HCT116 (cell line): Measurements from ENCODE around the gene MICAL3. TPM values are rescaled to one million over a fixed set of nuclear protein-coding genes. Genes with fewer than 3 reads are reported as not detected.

ENCODE experiments used
- ATAC-seq: fragments of 200-7000 bp; cut with Tn5 transposase; 2 replicates; pipeline ENCODE4 v1.9.1; 2020; ENCODE audit warnings: mild to moderate bottlenecking, moderate library complexity
- BruUV-seq: library from RNA; stranded (reverse); fragments of 400-500 nt; replicated peaks from 2 replicates; lab custom pipeline; 2021; lab: Mats Ljungman, UMichigan
- CTCF ChIA-PET: fragments of 300-600 bp; sonication (Branson Sonifier 250); formaldehyde crosslinking; loops from one replicate; lab custom pipeline; 2021; ENCODE audit warnings: antibody characterized with exemption; lab: Charles Lee
- POLR2A ChIA-PET: fragments of 300-600, 350-600 bp; sonication (Branson Sonifier 250); formaldehyde crosslinking; loops from one replicate; lab custom pipeline; 2021; ENCODE audit warnings: antibody characterized with exemption; lab: Charles Lee
- RAD21 ChIA-PET, 2 experiments: fragments of 300-600 bp; sonication (Branson Sonifier 250); formaldehyde crosslinking; loops; one replicate each; lab custom pipeline; 2023; ENCODE audit warnings: low total read pairs in 2 of 2; ENCODE audit not compliant: uncharacterized antibody in 2 of 2, unreplicated experiment in 2 of 2, low non-redundant PET in 1 of 2; lab: Charles Lee
- DNase-seq: peaks from one replicate; pipeline ENCODE4 v3.0.0-alpha.2; 2010; ENCODE audit warnings: low read depth, low spot score
- H2AFZ ChIP-seq: fragments of 200-600 bp; shearing (Covaris generic), sonication (generic); 2 replicates; pipeline ENCODE4 v1.6.1; 2017; ENCODE audit warnings: low read depth, mixed run types, mixed read lengths, antibody characterized with exemption, low read length; ENCODE audit not compliant: poor library complexity, severe bottlenecking
- H3K27ac ChIP-seq: 2 replicates; pipeline ENCODE4 v1.5.1; 2012; ENCODE audit warnings: low read depth, low read length
- H3K27me3 ChIP-seq: fragments of 200-600 bp; sonication (generic); 2 replicates; pipeline ENCODE4 v1.6.1; 2016; ENCODE audit warnings: mixed run types, low read length, mixed read lengths; ENCODE audit not compliant: insufficient read depth
- H3K36me3 ChIP-seq, 2 experiments: fragments of 200-500 bp in 1 of 2; fragments of 200-600 bp in 1 of 2; sonication (Bioruptor generic) in 1 of 2; sonication (generic) in 1 of 2; 2 replicates each; pipeline versions ENCODE4 v1.5.1 to v1.6.1; 2014 to 2016; ENCODE audit warnings: low read length in 2 of 2, inconsistent platforms in 1 of 2, mixed read lengths in 1 of 2, mixed run types in 1 of 2; ENCODE audit not compliant: insufficient read depth in 2 of 2, control insufficient read depth in 1 of 2
- H3K4me1 ChIP-seq, 2 experiments: fragments of 200-600 bp in 1 of 2; sonication (generic) in 1 of 2; 2 replicates each; pipeline versions ENCODE4 v1.5.1 to v1.6.1; 2012 to 2017; ENCODE audit warnings: low read length in 2 of 2, inconsistent platforms in 1 of 2, mild to moderate bottlenecking in 1 of 2, mixed read lengths in 1 of 2, mixed run types in 1 of 2, moderate library complexity in 1 of 2; ENCODE audit not compliant: insufficient read depth in 2 of 2, control insufficient read depth in 1 of 2
- H3K4me2 ChIP-seq: fragments of 200-600 bp; sonication (generic); 2 replicates; pipeline ENCODE4 v1.6.1; 2017; ENCODE audit warnings: mixed run types, low read length, mixed read lengths
- H3K4me3 ChIP-seq, 2 experiments: fragments of 200-600 bp in 1 of 2; sonication (generic) in 1 of 2; replicated peaks in 1 of 2; 2 replicates each; pipeline ENCODE4 v1.5.1; 2011 to 2016; ENCODE audit warnings: low read length in 2 of 2, control low read depth in 1 of 2, low read depth in 1 of 2, mild to moderate bottlenecking in 1 of 2, mixed read lengths in 1 of 2, mixed run types in 1 of 2
- H3K79me2 ChIP-seq: fragments of 200-600 bp; sonication (generic); 2 replicates; pipeline ENCODE4 v1.6.1; 2017; ENCODE audit warnings: mild to moderate bottlenecking, mixed run types, low read length, moderate library complexity, mixed read lengths; ENCODE audit not compliant: insufficient read depth
- H3K9ac ChIP-seq: fragments of 200-600 bp; sonication (generic); 2 replicates; pipeline ENCODE4 v1.6.1; 2016; ENCODE audit warnings: low read length, mixed read lengths
- H3K9me2 ChIP-seq: fragments of 200-600 bp; sonication (generic), shearing (Covaris generic); 2 replicates; pipeline ENCODE4 v1.6.1; 2017; ENCODE audit warnings: mixed run types, mild to moderate bottlenecking, moderate library complexity; ENCODE audit not compliant: insufficient read depth
- H3K9me3 ChIP-seq, 2 experiments: fragments of 200-500 bp in 1 of 2; fragments of 200-600 bp in 1 of 2; sonication (Bioruptor generic) in 1 of 2; sonication (generic) in 1 of 2; 2 replicates each; pipeline ENCODE4 v1.6.1; 2014 to 2017; ENCODE audit warnings: low read length in 2 of 2, mixed read lengths in 2 of 2, inconsistent platforms in 1 of 2, low read depth in 1 of 2, mild to moderate bottlenecking in 1 of 2, mixed run types in 1 of 2, moderate library complexity in 1 of 2; ENCODE audit not compliant: control insufficient read depth in 1 of 2, insufficient read depth in 1 of 2
- H4K20me1 ChIP-seq: fragments of 200-600 bp; sonication (generic), shearing (Covaris generic); 2 replicates; pipeline ENCODE4 v1.6.1; 2017; ENCODE audit warnings: mixed run types, mild to moderate bottlenecking, moderate library complexity; ENCODE audit not compliant: insufficient read depth
- ATF3 ChIP-seq: IDR thresholded peaks from 2 replicates; pipeline ENCODE4 v1.6.1; 2012
- CEBPB ChIP-seq: IDR thresholded peaks from 2 replicates; pipeline ENCODE4 v1.6.1; 2012; ENCODE audit warnings: low read depth
- EZH2phosphoT487 ChIP-seq: fragments of 200-600 bp; IDR thresholded peaks from 2 replicates; pipeline ENCODE4 v1.6.1; 2018; ENCODE audit warnings: antibody characterized with exemption, borderline replicate concordance
- FOSL1 ChIP-seq: IDR thresholded peaks from 2 replicates; pipeline ENCODE4 v1.6.1; 2012; ENCODE audit warnings: low read depth
- JUND ChIP-seq: IDR thresholded peaks from 2 replicates; pipeline ENCODE4 v1.6.1; 2012
- POLR2AphosphoS5 ChIP-seq: IDR thresholded peaks from 2 replicates; pipeline ENCODE4 v1.6.1; 2011; ENCODE audit warnings: mild to moderate bottlenecking, low read depth, low read length, moderate library complexity
- REST ChIP-seq: IDR thresholded peaks from 2 replicates; pipeline ENCODE4 v1.6.1; 2012; ENCODE audit warnings: low read depth
- SP1 ChIP-seq: IDR thresholded peaks from 2 replicates; pipeline ENCODE4 v1.6.1; 2012; ENCODE audit warnings: low read depth
- SRF ChIP-seq: IDR thresholded peaks from 2 replicates; pipeline ENCODE4 v1.6.1; 2012; ENCODE audit warnings: low read depth
- YY1 ChIP-seq: IDR thresholded peaks from 2 replicates; pipeline ENCODE4 v1.6.1; 2011; ENCODE audit warnings: low read length, low read depth, moderate library complexity, mild to moderate bottlenecking; ENCODE audit not compliant: insufficient replicate concordance; ENCODE audit errors: extremely low read depth
- ZFX ChIP-seq: fragments of 450-650 bp; IDR thresholded peaks from 2 replicates; pipeline ENCODE4 v1.6.1; 2017
- ZNF274 ChIP-seq: fragments of 200-500 bp; sonication (Bioruptor generic); IDR thresholded peaks from 2 replicates; pipeline ENCODE4 v1.6.1; 2014; ENCODE audit warnings: mild to moderate bottlenecking, low read depth, low read length, inconsistent platforms
- intact Hi-C: fragments of 100-400 bp; cut with micrococcal nuclease; formaldehyde crosslinking; loops from 2 replicates; pipeline ENCODE4 v1.10.0; 2022
- total RNA-seq: library from RNA; stranded (reverse); gene quantifications from one replicate; pipeline ENCODE4 v1.2.1, GENCODE V29; 2021; ENCODE audit not compliant: unreplicated experiment
- TF ChIP-seq, protein P1 (sequence below): IDR thresholded peaks from 2 replicates; pipeline ENCODE4 v1.6.1; 2011; ENCODE audit warnings: mild to moderate bottlenecking, low read length, moderate library complexity; ENCODE audit not compliant: insufficient replicate concordance; ENCODE audit errors: extremely low read depth
- TF ChIP-seq, protein P2 (sequence below): IDR thresholded peaks from 2 replicates; pipeline ENCODE4 v1.6.1; 2012

MICAL3 gene
- total RNA-seq, 1 experiment from 2014 or later: 30.8 TPM

GRCh38 chr22:17950651-17951214 is 73.6 kb downstream of the MICAL3 start (continued):
- TF ChIP-seq, protein P1, sequence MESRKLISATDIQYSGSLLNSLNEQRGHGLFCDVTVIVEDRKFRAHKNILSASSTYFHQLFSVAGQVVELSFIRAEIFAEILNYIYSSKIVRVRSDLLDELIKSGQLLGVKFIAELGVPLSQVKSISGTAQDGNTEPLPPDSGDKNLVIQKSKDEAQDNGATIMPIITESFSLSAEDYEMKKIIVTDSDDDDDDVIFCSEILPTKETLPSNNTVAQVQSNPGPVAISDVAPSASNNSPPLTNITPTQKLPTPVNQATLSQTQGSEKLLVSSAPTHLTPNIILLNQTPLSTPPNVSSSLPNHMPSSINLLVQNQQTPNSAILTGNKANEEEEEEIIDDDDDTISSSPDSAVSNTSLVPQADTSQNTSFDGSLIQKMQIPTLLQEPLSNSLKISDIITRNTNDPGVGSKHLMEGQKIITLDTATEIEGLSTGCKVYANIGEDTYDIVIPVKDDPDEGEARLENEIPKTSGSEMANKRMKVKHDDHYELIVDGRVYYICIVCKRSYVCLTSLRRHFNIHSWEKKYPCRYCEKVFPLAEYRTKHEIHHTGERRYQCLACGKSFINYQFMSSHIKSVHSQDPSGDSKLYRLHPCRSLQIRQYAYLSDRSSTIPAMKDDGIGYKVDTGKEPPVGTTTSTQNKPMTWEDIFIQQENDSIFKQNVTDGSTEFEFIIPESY: no peak
- TF ChIP-seq ATF3: no peak
- TF ChIP-seq FOSL1: no peak

DNA sequence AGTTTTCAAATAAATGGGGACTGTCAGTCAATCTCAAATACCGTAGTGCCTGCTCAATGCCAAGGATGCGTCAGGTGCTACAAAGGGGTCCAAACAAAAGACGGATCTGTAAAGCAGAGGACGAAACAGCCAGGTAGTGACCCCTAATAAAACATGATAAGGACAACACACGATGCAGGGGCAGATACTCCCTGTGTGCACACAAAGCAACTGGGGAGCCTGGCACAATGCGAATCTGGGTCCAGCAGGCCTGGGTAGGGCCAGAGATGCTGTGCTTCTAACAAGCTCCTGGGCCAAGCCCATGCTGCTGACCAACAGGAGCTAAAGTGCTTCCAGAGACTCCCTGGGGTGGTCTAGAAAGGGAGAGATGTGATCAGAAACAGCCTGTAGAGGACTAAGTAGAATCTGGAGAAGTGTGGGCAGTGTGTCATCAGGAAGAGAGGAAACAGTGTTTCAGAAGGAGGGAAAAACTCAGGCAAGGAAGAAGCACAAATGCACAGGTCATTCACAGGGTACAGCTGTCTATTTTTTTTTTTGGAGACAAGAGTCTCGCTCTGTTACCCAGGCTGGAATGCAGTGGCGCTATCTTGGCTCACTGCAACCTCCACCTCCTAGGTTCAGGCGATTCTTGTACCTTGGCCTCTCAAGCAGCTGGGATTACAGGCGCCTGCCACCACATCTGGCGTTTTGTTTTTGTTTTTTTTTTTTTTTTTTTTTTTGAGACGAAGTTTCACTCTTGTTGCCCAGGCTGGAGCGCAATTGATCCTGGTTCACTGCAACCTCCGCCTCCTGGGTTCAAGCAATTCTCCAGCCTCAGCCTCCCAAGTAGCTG is 74.5 kb downstream of the MICAL3 start:
- Histone ChIP-seq H3K9me2 (no peaks in the 10 kb centered on the region), H3K9ac (no peak overlapping the region), H3K27ac (no peak overlapping the region), H3K9me3 (no peaks in the 10 kb centered on the region), H3K36me3 (no peaks in the 10 kb centered on the region), H3K4me1 (peaks cover 0 to 11% of the 10 kb centered on the region in 2 experiments; a peak in 1 of 4 replicates), H3K27me3 (no peaks in the 10 kb centered on the region), H3K4me3 (no peak overlapping the region), H2AFZ (no peak overlapping the region), H3K79me2 (peaks cover 94% of the 10 kb centered on the region), H3K4me2 (no peak overlapping the region), H4K20me1 (no peaks in the 10 kb centered on the region)
- ATAC-seq (no peak), DNase-seq (no peak)
- ChIA-PET CTCF (no interaction called here), POLR2A (no interaction called here), RAD21 (no interaction called here)
- intact Hi-C loops: loop anchor here (1.0 kb wide), 1 partner anchor 25 kb away; no protein-coding TSS in a partner anchor
- BruUV-seq: no TSS peak
- no peak for TF ChIP-seq SP1
- TF ChIP-seq POLR2AphosphoS5: no peak
- TF ChIP-seq ZFX: no peak
- TF ChIP-seq, protein P1: no peak
- no peak for TF ChIP-seq ATF3
- TF ChIP-seq ZNF274: no peak
- TF ChIP-seq, protein P2, sequence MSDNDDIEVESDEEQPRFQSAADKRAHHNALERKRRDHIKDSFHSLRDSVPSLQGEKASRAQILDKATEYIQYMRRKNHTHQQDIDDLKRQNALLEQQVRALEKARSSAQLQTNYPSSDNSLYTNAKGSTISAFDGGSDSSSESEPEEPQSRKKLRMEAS: no peak
- no peak for TF ChIP-seq EZH2phosphoT487
- no peak for TF ChIP-seq REST
- no peak for TF ChIP-seq CEBPB
- no peak for TF ChIP-seq FOSL1
- TF ChIP-seq YY1: no peak
- no peak for TF ChIP-seq SRF
- TF ChIP-seq JUND: no peak
